Thymus (tissue), 11 donors: ENCODE measurements around the gene GPR4. TPM values are rescaled to one million over a fixed set of nuclear protein-coding genes. Genes with fewer than 3 reads are reported as not detected.

Source experiments
- DNase-seq, 9 donors: peaks; one replicate each; pipeline ENCODE4 v3.0.0-alpha.2; 2013; ENCODE audit warnings: low spot score in 9 of 9, low read depth in 6 of 9, missing footprints in 1 of 9
- H3K27ac ChIP-seq, 2 donors: one replicate each; pipeline ENCODE4 v1.5.1; 2013; ENCODE audit warnings: control low read depth in 1 of 2, low read depth in 1 of 2, low read length in 1 of 2, mild to moderate bottlenecking in 1 of 2, moderate library complexity in 1 of 2
- H3K27me3 ChIP-seq, 2 donors: one replicate each; pipeline ENCODE4 v1.5.1; 2013; ENCODE audit warnings: low read length in 1 of 2; ENCODE audit not compliant: control insufficient read depth in 2 of 2, insufficient read depth in 1 of 2
- H3K36me3 ChIP-seq, 2 donors: one replicate each; pipeline ENCODE4 v1.5.1; 2013; ENCODE audit warnings: low read length in 1 of 2, mild to moderate bottlenecking in 1 of 2, moderate library complexity in 1 of 2; ENCODE audit not compliant: control insufficient read depth in 2 of 2, insufficient read depth in 2 of 2
- H3K4me1 ChIP-seq, 2 donors: one replicate each; pipeline ENCODE4 v1.5.1; 2013; ENCODE audit warnings: low read length in 2 of 2; ENCODE audit not compliant: control insufficient read depth in 2 of 2, insufficient read depth in 2 of 2
- H3K4me3 ChIP-seq, 2 donors: one replicate each; pipeline ENCODE4 v1.5.1; 2013; ENCODE audit warnings: low read length in 2 of 2, control low read depth in 1 of 2, mild to moderate bottlenecking in 1 of 2
- H3K9me3 ChIP-seq, 2 donors: one replicate each; pipeline ENCODE4 v1.5.1; 2013; ENCODE audit warnings: low read length in 1 of 2, mild to moderate bottlenecking in 1 of 2; ENCODE audit not compliant: control insufficient read depth in 2 of 2, insufficient read depth in 1 of 2
- WGBS: extraction: QIAGEN DNeasy Blood & Tissue Kit; methylation state at CpG from one replicate; pipeline ENCODE4 v1.1.7; 2013; 5-methylcytosine and 5-hydroxymethylcytosine counted together
- polyA plus RNA-seq: library from polyadenylated mRNA; stranded (reverse); fragments of 200-250 nt; gene quantifications from one replicate; pipeline ENCODE4 v1.2.3, GENCODE V29; 2013
- total RNA-seq: library from RNA; stranded (reverse); fragments of 120-200 nt; gene quantifications from one replicate; pipeline ENCODE4 v1.2.4, GENCODE V29; 2013
- donor health status: healthy.

Gene GPR4
- total and polyA plus RNA-seq, 2 donors, result 0.09 to 1.3 TPM

DNA sequence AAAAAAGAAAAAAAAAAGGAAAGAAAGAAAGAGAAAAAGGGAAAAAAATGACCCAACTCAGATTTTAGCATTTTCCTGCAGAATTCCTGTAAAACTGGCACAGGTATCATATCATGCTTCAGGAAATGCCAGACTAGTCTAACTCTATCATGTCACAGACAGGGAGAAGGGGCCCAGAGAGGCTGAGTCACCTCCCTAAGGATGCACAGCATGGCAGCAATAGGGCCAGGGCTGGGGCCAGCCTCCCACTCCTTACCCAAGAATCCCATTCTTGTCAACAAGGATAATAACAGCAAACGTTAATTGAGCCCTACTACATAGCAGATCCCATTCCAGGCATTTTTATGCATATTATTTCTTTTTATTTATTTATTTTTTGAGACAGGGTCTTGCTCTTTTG, 8.5 kb downstream of the GPR4 start:
- Histone ChIP-seq H3K27me3 (peaks cover 26 to 77% of the 10 kb centered on the region in 2 donors), H3K36me3 (no peaks in the 10 kb centered on the region), H3K4me3 (no peak overlapping the region), H3K4me1 (no peaks in the 10 kb centered on the region), H3K9me3 (peaks cover 1 to 6% of the 10 kb centered on the region in 2 donors), H3K27ac (no peak overlapping the region)
- 39% methylated on average over 1 of the region's 1 CpG for WGBS
- no peak for DNase-seq

DNA sequence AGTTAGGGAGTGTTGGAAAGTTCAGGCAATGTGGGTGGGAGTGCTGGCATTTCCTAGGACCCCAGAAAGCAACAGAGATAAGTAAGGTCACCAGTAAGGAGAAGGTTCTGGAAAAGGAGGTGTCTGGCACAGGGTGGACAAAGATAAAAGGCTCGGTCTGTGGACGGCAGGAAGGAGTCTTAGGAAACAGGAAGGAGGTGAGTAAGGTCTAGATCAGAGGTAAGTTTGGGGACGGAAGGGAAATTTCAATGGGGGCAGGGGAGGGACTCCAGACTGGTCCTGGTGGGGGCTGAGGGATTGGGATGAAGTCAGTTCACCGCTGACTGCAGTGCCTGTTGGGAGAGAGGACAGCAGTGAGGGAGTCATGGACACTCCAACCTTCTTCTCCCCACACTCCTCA, 9.6 kb downstream of the GPR4 start:
- WGBS, result 30% methylated on average over 4 of the region's 4 CpGs
- no peaks in the 10 kb centered on the region for H3K4me1 ChIP-seq
- H3K27me3 ChIP-seq, result peaks cover 17 to 72% of the 10 kb centered on the region in 2 donors
- DNase-seq, result no peak
- H3K27ac ChIP-seq, result no peak overlapping the region
- no peaks in the 10 kb centered on the region for H3K36me3 ChIP-seq
- no peak overlapping the region for H3K4me3 ChIP-seq
- H3K9me3 ChIP-seq, result peaks cover 3 to 6% of the 10 kb centered on the region in 2 donors

DNA sequence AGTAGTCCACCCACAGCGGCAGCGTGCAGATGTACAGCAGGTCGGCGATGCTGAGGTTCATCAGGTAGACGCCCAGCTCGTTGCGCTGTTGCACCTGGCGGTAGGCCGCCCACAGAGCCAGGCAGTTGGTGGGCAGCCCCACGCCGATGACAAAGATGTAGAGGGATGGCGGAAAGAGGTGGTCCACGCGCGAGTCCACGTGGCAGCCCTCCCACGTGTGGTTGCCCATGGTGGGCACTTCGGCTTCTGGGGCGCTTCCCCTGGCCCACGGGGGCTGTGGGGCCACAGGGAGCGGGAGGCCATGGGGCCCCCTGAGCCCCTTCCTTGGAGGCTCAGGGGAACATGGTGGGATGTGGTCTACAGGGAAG, 10.4 kb downstream of the GPR4 start:
- H3K27ac ChIP-seq, result no peak overlapping the region
- H3K4me3 ChIP-seq, result no peak overlapping the region
- H3K9me3 ChIP-seq, result peaks cover 3 to 6% of the 10 kb centered on the region in 2 donors
- peaks cover 11 to 66% of the 10 kb centered on the region in 2 donors for H3K27me3 ChIP-seq
- no peak for DNase-seq
- H3K4me1 ChIP-seq, result no peaks in the 10 kb centered on the region
- no peaks in the 10 kb centered on the region for H3K36me3 ChIP-seq
- WGBS, result 95% methylated on average over 21 of the region's 21 CpGs

DNA sequence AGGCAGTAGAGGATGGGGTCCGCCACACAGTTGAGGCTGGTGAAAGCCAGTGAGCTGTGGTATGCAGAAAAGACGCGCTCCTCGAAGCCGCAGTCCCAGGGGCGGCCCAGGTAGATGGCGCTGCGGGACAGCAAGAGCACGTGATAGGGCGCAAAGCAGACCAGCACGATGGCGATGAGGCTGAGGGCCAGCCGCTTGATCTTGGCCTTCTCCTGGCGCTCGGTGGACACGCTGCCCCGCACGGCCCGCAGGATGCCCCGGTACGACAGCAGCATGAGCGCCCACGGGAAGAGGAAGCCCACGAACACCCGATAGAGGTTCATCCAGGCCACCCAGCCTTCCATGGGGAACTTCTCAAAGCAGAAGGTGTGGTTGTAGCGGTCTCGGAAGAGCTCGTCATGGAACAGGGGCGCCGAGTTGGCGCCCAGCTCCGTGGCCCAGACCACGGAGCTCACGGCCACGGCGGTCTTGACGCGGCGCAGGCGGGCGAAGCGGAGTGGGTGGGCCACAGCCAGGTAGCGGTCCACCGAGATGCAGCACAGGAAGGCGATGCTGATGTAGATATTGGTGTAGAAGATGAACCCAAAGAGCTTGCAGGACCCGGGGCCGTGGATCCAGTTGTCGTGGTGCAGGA, 10.9 kb downstream of the GPR4 start:
- no peak overlapping the region for H3K27ac ChIP-seq
- H3K4me3 ChIP-seq, result no peak overlapping the region
- H3K4me1 ChIP-seq, result no peaks in the 10 kb centered on the region
- peaks cover 9 to 64% of the 10 kb centered on the region in 2 donors for H3K27me3 ChIP-seq
- H3K9me3 ChIP-seq, result peaks cover 3 to 6% of the 10 kb centered on the region in 2 donors
- no peaks in the 10 kb centered on the region for H3K36me3 ChIP-seq
- no peak for DNase-seq
- 50% methylated on average over 48 of the region's 48 CpGs for WGBS

DNA sequence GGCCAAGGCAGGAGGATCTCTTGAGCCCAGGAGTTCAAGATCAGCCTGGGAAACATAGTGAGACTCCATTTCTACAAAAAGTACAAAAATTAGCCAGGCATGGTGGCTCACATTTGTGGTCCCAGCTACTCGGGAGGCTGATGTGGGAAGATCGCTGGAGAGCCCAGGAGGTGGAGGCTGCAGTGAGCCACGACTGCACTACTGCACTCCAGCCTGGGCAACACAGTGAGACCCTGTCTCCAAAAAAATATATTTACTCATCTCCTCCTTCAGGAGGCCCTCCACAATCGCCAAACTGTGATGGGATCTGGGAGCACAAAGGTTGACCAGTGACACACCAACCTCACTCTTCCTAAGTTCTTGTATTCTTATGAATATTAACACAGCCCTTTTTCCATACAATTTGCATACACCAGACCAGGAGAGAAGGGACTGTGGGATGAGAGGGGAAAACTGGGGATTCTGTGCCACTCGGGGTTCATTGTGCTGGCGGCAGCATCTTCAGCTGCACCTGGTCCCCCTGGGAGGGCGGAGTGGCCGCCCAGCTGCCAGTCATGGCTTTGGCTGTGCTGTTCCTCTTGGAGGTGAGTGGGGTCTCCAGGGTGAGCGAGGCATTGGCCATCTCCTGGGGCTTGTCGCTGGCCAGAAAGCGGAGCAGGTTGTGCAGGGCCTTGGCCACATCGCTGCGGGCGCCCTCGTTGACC, 11.6 kb downstream of the GPR4 start:
- H3K27me3 ChIP-seq, result peaks cover 9 to 58% of the 10 kb centered on the region in 2 donors
- H3K27ac ChIP-seq, result no peak overlapping the region
- WGBS, result 72% methylated on average over 15 of the region's 15 CpGs
- H3K36me3 ChIP-seq, result no peaks in the 10 kb centered on the region
- H3K4me1 ChIP-seq, result peaks cover 0 to under 1% of the 10 kb centered on the region in 2 donors
- DNase-seq, result no peak
- peaks cover 3 to 6% of the 10 kb centered on the region in 2 donors for H3K9me3 ChIP-seq
- H3K4me3 ChIP-seq, result no peak overlapping the region

DNA sequence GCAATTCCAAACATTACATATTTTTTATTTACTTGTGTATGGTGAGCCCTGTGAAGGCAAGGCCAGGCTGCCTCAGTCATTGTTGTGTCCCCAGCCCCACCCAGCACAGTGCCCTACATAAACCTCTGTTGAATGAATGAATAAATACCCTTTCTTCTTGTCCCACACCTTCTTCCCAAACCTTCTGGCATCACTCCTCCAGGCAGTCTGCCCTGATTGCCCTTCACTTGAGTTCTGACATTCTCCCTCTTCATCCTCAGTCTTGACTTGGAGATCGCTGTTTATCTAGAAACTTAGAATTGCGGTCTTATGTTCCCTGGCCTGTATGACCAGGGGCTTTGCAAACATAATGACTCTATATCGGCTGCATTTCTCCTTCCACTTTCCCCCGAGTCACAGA, 12.2 kb downstream of the GPR4 start:
- Histone ChIP-seq H3K4me3 (no peak overlapping the region), H3K4me1 (peaks cover 5 to 7% of the 10 kb centered on the region in 2 donors), H3K27me3 (peaks cover 9 to 54% of the 10 kb centered on the region in 2 donors), H3K36me3 (no peaks in the 10 kb centered on the region), H3K9me3 (peaks cover 3 to 6% of the 10 kb centered on the region in 2 donors), H3K27ac (no peak overlapping the region)
- WGBS, result 95% methylated on average over 4 of the region's 4 CpGs
- DNase-seq, result no peak

DNA sequence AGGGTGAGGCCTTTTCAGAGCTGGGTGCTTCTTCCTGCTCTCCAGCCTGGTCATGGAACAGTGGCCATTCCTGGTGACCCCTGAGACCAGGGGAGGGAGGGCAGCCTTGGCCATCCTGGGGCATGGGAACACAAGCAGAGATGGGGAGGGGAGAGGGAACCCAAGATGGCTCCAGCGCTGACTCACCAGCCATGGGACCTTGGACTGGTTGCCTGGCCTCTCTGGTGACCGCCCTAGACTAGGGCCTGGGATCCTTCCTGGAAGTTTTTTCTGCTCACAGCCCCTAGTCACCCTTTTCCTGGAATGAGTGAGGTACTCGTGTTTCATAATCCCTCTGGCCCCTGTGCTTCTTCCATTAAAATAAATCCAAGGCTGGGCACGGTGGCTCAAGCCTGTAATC, 14.1 kb downstream of the GPR4 start:
- no peak for DNase-seq
- 89% methylated on average over 4 of the region's 4 CpGs for WGBS
- no peaks in the 10 kb centered on the region for H3K36me3 ChIP-seq
- H3K4me1 ChIP-seq, result peaks cover 9 to 12% of the 10 kb centered on the region in 2 donors
- H3K9me3 ChIP-seq, result peaks cover 3 to 6% of the 10 kb centered on the region in 2 donors
- no peak overlapping the region for H3K27ac ChIP-seq
- H3K4me3 ChIP-seq, result no peak overlapping the region
- H3K27me3 ChIP-seq, result peaks cover 9 to 49% of the 10 kb centered on the region in 2 donors

DNA sequence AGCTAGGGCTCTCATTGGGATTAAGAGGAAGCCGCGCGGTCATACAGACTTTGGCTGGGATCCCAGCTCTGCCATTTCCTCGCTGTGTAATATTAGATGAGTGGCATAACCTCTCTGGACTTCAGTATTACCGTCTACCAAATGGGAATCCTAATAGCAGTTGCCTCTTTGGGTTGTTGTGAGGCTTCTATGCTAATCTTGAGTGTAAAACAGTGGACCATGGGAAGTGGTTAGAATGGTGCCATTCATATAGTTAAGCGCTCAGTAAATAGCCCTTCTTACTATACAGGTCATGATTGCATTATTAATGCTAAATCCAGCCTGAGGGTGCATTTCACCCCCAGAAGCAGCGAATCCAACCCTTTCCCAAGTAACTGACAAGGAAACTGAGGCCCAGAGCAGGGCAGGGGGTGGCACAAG, 16.8 kb downstream of the GPR4 start:
- no peak for DNase-seq
- peaks cover 2 to 3% of the 10 kb centered on the region in 2 donors for H3K36me3 ChIP-seq
- H3K9me3 ChIP-seq, result peaks cover 0 to 2% of the 10 kb centered on the region in 2 donors
- peaks cover 0 to 22% of the 10 kb centered on the region in 2 donors for H3K27me3 ChIP-seq
- H3K4me3 ChIP-seq, result peak overlapping the region; percentile 88 to 94
- peaks cover 9 to 12% of the 10 kb centered on the region in 2 donors for H3K4me1 ChIP-seq
- peak overlapping the region; percentile 77 to 94 for H3K27ac ChIP-seq
- 26% methylated on average over 7 of the region's 7 CpGs for WGBS
